Lower leg skin (tissue), 4 donors: Measurements from ENCODE around the gene TNNI3K. TPM values are rescaled to one million over a fixed set of nuclear protein-coding genes. Genes with fewer than 3 reads are reported as not detected.

Experiments
- DNase-seq, 2 donors: peaks; one replicate each; pipeline ENCODE4 v3.0.0-alpha.2; 2019; ENCODE audit warnings: low spot score in 2 of 2
- H3K4me3 ChIP-seq: fragments of 200-600 bp; sonication (generic); 2 replicates; pipeline ENCODE4 v1.5.1; 2017; ENCODE audit warnings: mild to moderate bottlenecking, low read depth; ENCODE audit not compliant: poor library complexity, severe bottlenecking
- POLR2A ChIP-seq, 2 donors: fragments of 450-650 bp; IDR thresholded peaks; one replicate each; pipeline ENCODE4 v1.6.1; 2016 to 2017; ENCODE audit warnings: antibody characterized with exemption in 2 of 2, mild to moderate bottlenecking in 1 of 2, moderate library complexity in 1 of 2
- WGBS, 2 donors: methylation state at CpG; one replicate each; pipeline ENCODE4 v1.1.5; 2018; 5-methylcytosine and 5-hydroxymethylcytosine counted together
- intact Hi-C: fragments of 100-400 bp; cut with DNase I; formaldehyde crosslinking; loops from one replicate; pipeline ENCODE4 v1.15.0; 2023; ENCODE audit warnings: low total_unique reads
- total RNA-seq, 4 donors: library from RNA; depleted of rRNA; stranded (reverse); fragments of >200 nt; gene quantifications; one replicate each; pipeline ENCODE4 v1.1.0, GENCODE V29; 2016
- TF ChIP-seq, protein P1 (sequence below), 3 donors: fragments of 450-650 bp; IDR thresholded peaks; one replicate each; pipeline ENCODE4 v1.5.1; 2016; ENCODE audit warnings: antibody characterized with exemption in 3 of 3, mild to moderate bottlenecking in 3 of 3, moderate library complexity in 2 of 3

Gene TNNI3K
- total RNA-seq, 4 donors from 2014 or later = 0.75 to 2.2 TPM; not detected in 2

DNA sequence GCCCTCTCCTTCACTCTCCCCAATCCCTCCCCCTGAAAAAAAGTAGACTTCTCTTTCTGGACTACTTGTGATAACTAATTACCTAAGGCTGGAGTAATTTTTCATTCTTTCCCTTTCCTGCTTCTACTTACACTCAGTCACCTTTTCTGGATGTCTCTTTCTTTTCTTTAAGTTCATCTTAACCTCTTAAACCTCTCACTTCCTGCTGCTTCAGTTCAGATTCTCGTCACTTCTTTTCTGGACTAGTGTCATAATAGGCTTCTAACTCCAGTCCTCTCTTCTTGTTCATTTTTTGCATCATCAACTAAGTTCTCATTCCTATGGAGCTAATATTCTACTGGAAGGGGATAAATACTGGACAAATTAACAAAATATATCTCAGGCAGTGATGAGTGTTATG lies 201.8 kb downstream of the TNNI3K start:
- H3K4me3 ChIP-seq = no peak overlapping the region
- WGBS, 2 donors = 81 to 85% methylated on average over 1 of the region's 1 CpG
- intact Hi-C loops = no loop called here
- DNase-seq = no peak
- TF ChIP-seq, protein P1, sequence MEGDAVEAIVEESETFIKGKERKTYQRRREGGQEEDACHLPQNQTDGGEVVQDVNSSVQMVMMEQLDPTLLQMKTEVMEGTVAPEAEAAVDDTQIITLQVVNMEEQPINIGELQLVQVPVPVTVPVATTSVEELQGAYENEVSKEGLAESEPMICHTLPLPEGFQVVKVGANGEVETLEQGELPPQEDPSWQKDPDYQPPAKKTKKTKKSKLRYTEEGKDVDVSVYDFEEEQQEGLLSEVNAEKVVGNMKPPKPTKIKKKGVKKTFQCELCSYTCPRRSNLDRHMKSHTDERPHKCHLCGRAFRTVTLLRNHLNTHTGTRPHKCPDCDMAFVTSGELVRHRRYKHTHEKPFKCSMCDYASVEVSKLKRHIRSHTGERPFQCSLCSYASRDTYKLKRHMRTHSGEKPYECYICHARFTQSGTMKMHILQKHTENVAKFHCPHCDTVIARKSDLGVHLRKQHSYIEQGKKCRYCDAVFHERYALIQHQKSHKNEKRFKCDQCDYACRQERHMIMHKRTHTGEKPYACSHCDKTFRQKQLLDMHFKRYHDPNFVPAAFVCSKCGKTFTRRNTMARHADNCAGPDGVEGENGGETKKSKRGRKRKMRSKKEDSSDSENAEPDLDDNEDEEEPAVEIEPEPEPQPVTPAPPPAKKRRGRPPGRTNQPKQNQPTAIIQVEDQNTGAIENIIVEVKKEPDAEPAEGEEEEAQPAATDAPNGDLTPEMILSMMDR (IDR thresholded peaks at IDR 0.05) = no peak
- TF ChIP-seq POLR2A (IDR thresholded peaks at IDR 0.05) = no peak

DNA sequence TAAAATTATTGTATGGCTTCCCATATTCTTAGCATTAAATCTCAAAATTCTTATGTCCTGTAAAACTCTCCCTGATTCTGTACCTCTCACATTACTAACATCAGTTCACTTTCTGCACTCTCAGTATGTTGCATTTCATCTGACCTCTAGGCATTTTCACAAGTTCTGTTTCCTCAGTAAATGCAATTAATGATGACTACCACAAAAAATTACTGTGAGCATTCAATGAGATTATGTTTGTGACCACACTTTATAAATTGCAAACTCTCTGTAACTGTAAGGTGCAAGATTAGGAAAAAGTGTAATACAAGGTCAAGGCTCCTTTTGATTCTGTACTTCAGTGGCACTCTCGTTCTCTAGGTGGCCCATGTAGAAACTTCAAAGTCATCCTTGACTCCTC lies 216.8 kb downstream of the TNNI3K start:
- 76 to 78% methylated on average over 1 of the region's 1 CpG for WGBS, 2 donors
- H3K4me3 ChIP-seq = no peak overlapping the region
- intact Hi-C loops = no loop called here
- TF ChIP-seq POLR2A (IDR thresholded peaks at IDR 0.05) = no peak
- TF ChIP-seq, protein P1 (IDR thresholded peaks at IDR 0.05) = no peak
- DNase-seq = no peak

DNA sequence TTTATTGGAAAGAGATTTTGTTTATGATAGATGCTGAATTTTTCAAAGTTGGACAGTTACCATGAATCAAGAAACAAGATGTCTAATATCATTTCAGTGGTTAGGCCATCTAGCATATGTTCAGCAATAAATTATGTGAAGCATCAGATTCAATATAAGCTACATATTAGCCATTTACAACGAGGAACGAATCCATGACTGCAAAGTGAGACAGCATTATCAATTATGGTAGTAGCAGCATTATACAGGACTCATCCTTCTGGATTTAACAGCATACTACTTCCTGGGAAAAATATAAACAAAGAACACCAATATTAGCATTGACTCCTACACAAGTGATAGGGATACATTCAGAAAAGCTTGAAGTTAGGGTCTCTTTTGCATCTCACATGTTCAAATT lies 218.1 kb downstream of the TNNI3K start:
- WGBS, 2 donors = 73 to 89% methylated on average over 2 of the region's 2 CpGs

DNA sequence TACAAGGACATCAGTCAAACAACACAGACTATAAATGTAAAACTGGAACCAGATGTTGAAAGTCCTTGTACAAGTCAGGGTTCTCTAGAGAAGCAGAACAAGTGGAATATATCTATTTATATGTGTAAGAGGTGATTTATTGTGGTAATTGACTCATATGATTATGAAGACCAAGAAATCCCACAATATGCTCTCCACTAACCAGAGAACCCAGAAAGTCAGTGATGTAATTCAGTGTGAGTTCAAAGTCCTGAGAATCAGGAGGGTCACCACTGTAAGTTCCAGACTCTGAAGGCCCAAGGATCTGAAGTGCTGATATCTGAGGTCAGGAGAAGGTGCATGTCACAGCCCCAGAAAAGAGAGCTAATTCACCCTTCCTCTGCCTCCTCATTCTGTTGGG lies 220.2 kb downstream of the TNNI3K start:
- no peak overlapping the region for H3K4me3 ChIP-seq
- intact Hi-C loops = no loop called here
- TF ChIP-seq POLR2A (IDR thresholded peaks at IDR 0.05) = no peak
- TF ChIP-seq, protein P1 (IDR thresholded peaks at IDR 0.05) = no peak
- no peak for DNase-seq

More for the DNA sequence above, 218.1 kb downstream of the TNNI3K start:
- no peak for TF ChIP-seq POLR2A (IDR thresholded peaks at IDR 0.05)
- TF ChIP-seq, protein P1 (IDR thresholded peaks at IDR 0.05) = no peak
- H3K4me3 ChIP-seq = no peak overlapping the region
- DNase-seq = no peak
- intact Hi-C loops = no loop called here

DNA sequence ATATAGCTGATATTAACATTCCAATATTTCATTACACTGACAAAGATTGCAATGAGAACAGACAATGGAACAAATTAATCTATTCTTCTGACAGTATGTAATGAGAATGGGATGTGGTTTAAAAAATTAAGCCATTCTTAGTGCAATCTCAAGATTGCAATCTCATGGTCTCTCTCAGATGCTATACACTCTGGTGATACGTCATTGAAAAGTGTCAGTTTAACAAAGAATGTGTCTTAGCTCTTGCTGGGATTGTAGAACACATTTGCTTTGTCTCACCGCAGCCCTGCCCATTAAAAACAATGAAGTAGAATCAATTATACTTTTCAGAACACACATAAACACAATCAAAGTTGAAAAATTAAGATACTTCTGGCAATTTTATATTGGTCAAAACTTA lies 222.1 kb downstream of the TNNI3K start:
- 87% methylated on average over 2 of the region's 2 CpGs for WGBS, 2 donors
- TF ChIP-seq POLR2A (IDR thresholded peaks at IDR 0.05) = no peak
- TF ChIP-seq, protein P1 (IDR thresholded peaks at IDR 0.05) = no peak
- H3K4me3 ChIP-seq = no peak overlapping the region
- intact Hi-C loops = no loop called here
- DNase-seq = no peak

DNA sequence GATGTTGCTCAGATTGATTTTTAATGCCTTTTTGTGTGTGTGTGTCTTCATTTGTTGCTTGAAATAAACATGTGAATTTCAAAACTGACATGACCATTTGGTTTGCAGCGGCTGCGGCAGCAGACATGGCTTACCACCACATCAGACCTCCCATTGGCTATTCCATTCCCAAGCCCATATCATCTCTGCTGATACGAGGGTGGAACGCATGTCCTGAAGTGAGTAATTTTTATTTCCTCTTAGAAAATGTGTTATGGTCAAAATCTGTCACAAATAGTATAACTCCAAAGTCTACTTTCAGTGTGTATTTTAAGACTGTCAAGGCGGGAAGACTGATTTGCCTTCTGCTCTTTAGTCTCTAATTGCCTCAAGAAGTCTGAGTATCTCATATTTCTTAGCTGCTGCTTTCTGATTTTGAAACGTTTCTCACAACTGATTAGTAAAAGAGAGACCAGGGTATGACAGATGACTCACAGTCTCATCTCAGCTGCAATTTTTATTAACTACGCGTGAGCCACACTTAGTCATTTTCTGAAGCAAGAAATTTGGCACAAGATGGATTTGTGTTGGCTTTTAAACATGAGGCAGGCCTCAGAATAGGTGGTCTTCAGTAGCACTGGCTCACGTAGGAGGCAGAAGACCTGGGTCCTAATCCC lies 228.3 kb downstream of the TNNI3K start:
- 58 to 59% methylated on average over 9 of the region's 9 CpGs for WGBS, 2 donors
- TF ChIP-seq, protein P1 (IDR thresholded peaks at IDR 0.05) = no peak
- no peak for TF ChIP-seq POLR2A (IDR thresholded peaks at IDR 0.05)
- H3K4me3 ChIP-seq = no peak overlapping the region
- no peak for DNase-seq
- intact Hi-C loops = no loop called here
